Astrocyte (in vitro differentiated cells and primary cell): ENCODE measurements around the gene SGK1.

Source experiments
- EZH2 ChIP-seq: IDR thresholded peaks from 2 replicates; pipeline ENCODE4 v1.6.1; 2012; ENCODE audit warnings: mild to moderate bottlenecking, low read length, inconsistent platforms; ENCODE audit not compliant: insufficient read depth
- TF ChIP-seq, protein P1 (sequence below): IDR thresholded peaks from 2 replicates; pipeline ENCODE4 v1.5.1; 2011; ENCODE audit warnings: low read depth, mild to moderate bottlenecking, inconsistent platforms, low read length, moderate library complexity; ENCODE audit not compliant: insufficient read depth

DNA sequence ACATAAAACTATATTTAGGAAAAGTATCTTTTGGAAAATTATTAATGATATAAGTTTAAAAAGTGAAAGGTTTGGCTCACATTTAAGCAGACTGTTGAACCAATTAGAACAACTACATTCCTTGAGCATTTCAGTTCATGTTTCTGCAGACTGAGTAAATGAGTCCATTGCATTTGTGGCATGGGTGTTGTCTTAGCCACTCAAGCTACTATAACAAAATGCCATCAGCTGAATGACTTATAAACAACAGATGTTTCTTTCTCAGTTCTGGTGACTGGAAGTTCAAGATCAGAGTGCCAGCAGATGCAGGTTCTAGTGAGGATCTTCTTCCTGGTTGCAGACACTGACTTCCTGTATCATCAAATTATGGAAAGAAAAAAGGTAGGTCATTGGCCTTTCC lies 198.4 kb downstream of the SGK1 start:
- TF ChIP-seq EZH2: no peak
- TF ChIP-seq, protein P1, sequence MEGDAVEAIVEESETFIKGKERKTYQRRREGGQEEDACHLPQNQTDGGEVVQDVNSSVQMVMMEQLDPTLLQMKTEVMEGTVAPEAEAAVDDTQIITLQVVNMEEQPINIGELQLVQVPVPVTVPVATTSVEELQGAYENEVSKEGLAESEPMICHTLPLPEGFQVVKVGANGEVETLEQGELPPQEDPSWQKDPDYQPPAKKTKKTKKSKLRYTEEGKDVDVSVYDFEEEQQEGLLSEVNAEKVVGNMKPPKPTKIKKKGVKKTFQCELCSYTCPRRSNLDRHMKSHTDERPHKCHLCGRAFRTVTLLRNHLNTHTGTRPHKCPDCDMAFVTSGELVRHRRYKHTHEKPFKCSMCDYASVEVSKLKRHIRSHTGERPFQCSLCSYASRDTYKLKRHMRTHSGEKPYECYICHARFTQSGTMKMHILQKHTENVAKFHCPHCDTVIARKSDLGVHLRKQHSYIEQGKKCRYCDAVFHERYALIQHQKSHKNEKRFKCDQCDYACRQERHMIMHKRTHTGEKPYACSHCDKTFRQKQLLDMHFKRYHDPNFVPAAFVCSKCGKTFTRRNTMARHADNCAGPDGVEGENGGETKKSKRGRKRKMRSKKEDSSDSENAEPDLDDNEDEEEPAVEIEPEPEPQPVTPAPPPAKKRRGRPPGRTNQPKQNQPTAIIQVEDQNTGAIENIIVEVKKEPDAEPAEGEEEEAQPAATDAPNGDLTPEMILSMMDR: no peak
